GM10266 (cell line): ENCODE results near the gene MRPL14.

ENCODE experiments used
- DNase-seq: peaks from one replicate; pipeline ENCODE4 v3.0.0; 2012; ENCODE audit errors: extremely low spot score
- TF ChIP-seq, protein P1 (sequence below): IDR thresholded peaks from 2 replicates; pipeline ENCODE4 v1.5.1; 2012; ENCODE audit warnings: mild to moderate bottlenecking, low read depth; ENCODE audit not compliant: control insufficient read depth, insufficient read depth; ENCODE audit errors: missing control alignments

MRPL14 gene

DNA sequence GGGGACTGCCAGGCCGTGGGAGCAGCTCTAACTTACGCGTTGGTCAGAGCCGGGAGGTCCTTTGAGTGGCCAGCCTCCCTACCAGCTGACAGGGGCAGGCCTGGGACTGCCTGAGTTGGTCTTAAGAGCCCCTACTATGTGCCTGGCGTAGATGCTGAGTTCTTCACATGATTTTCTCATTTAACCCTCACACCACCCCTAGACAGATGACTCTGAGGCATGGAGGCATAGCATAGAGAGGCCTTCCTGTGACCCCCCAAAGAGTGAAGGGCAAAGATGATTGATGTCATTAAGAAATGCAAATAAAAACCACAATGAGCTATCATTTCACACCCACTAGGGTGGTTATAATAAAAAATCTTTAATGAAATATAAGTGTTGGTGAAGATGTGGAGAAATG, 36.8 kb downstream of the MRPL14 start:
- DNase-seq = no peak
- TF ChIP-seq, protein P1, sequence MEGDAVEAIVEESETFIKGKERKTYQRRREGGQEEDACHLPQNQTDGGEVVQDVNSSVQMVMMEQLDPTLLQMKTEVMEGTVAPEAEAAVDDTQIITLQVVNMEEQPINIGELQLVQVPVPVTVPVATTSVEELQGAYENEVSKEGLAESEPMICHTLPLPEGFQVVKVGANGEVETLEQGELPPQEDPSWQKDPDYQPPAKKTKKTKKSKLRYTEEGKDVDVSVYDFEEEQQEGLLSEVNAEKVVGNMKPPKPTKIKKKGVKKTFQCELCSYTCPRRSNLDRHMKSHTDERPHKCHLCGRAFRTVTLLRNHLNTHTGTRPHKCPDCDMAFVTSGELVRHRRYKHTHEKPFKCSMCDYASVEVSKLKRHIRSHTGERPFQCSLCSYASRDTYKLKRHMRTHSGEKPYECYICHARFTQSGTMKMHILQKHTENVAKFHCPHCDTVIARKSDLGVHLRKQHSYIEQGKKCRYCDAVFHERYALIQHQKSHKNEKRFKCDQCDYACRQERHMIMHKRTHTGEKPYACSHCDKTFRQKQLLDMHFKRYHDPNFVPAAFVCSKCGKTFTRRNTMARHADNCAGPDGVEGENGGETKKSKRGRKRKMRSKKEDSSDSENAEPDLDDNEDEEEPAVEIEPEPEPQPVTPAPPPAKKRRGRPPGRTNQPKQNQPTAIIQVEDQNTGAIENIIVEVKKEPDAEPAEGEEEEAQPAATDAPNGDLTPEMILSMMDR = no peak

DNA sequence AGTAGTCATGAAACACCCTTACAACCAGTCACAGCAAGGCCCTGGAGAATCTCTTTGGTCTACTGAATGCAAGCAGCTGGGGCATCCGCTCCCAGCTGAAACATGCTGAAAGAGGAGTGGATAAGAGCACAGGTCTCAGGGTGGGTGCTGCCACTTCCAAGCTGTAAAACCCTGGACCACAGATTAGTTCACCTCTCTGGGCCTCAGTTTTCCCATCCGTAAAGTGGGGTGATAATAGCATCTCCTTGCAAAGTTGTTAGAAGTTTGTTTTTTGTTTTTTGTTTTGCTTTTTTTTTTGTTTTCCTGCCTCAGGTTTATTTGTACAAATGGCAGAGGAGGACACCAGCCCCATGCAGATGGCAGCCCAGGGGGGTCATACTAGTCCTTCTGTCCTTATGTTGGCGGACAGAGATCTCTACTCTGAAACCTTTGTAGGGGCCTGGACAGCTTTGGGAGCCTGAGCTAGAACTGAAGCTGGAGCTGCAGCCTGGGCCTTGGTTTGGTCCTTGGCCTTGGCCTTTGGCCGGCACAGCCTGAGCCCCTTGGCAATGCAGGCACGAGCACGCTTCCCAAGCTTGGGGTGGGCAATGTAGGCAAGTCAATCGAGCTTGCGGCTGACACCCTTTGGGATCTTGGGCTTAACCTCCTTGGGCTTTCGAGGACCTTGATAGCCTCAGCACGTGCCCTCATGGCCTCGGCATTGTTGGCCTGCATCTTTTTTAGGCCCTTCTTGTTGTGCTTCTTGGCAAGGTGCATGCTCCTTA, 38.2 kb downstream of the MRPL14 start:
- DNase-seq = no peak
- TF ChIP-seq, protein P1 = no peak

DNA sequence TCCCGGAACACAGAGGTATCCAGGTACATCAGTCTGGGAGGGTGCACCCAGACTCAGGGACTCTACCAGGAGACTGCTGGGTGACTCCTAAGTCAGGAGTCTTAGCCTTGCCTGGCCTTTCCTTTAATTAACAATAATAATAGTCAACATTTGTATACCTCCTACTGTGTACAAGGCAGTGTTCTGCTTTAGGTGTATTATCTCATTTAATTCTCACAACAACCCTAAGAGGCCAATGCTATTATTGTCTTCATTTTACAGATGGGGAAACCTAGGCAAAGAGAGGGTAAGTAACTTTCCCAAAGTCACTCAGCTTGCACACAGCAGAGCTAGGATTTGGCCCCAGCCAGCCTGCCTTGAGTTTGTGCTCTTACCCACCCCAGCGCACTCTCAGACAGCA, 39.6 kb downstream of the MRPL14 start:
- TF ChIP-seq, protein P1 = no peak
- DNase-seq = no peak

DNA sequence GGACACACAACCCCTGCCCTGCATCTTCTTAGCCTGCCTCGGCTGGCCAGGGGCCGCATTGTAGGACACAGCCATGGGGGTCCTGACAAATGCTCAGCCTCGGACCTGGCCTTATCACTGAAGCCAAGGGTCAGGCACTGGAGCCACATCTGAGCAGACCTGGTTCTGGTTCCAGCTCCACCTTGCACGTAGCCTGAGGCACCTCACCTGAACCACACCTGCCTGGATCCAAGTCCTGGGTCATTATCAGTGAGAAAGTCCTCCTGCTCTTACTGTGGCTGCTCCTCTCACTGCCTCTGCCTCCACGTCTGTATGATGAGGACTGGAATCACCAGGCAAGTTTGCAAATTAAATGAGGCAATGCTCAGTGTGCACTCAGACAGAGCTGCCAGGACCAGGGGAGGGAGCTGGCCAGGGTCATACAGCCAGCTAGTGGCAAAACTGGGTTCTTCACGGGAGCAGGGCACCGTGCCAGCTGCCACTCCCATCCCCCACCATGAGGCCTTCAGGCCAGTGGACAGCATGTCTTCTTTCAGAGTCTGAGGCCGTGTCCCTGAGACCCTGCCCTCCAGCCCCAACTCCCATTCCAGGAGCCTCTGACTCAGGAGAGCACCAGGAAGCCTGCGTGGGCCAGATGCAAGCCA, 40.2 kb downstream of the MRPL14 start:
- TF ChIP-seq, protein P1 = no peak
- DNase-seq = no peak

DNA sequence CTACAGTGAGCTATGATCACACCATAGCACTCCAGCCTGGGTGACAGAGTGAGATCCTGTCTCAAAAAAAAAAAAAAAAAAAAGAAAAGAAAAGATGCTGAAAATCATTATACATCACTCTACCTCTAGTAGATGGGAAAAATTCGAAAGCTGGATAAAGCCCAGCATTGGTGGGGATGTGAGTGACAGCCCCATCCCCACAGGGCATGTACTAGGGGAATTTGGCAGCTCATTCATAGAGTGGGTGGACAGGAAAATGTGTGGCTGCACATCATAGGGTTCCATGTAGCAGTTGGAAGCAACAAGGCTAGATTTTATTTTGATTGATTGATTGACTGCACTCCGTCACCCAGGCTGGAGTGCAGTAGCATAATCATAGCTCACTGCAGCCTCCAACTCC, 42.0 kb downstream of the MRPL14 start:
- TF ChIP-seq, protein P1 = no peak

DNA sequence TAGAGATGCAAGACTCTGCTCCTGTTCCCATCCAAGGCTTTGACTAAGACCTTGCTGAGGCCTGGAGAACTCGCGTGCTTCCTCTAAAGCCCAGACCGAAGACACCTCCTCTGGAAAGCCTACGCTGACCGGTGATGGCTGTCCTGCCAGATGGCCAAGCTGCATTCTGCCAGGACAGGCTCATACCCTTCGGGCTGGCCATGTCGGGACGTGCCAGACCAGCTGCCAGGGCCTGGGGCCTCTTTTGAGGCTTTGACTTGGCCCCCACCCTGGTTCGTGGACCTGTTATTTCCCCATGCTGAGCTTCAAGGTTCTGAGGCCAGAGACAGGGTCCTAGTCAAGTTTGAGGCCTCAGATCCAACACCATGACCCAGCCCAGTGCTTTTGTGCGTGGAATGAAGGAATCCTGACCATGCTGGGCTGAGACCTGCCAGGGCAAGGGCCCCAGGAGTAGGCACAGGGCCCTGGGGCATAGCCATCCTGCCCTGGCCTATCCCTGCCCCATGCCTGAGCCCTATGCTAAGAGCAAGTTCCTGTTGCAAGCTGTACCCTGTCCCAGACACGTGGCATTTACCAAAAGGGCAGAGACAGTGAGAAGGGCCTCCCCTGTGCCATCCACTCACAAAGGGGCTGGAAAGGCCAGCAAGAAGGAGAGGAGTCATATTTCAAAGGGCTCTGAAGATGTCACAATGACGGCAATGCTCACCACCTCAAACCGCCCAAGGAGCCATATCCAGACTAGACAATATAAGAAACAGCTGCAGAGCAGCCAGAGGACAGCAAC, 42.8 kb downstream of the MRPL14 start:
- no peak for DNase-seq
- TF ChIP-seq, protein P1 = no peak

More for the DNA sequence above, 42.0 kb downstream of the MRPL14 start:
- DNase-seq = no peak
